GM19043 (cell line): Measurements from ENCODE around the gene HNRNPU.
A peak's percentile ranks its signal among the peaks of the same experiment; 100 is the strongest.
"Not testable (repeated sequence)": the region's sequence is repeated elsewhere in the genome, so short reads cannot be mapped to it uniquely, and the experiment has no call there.

ENCODE experiments used
- ATAC-seq: cut with Tn5 transposase; IDR thresholded peaks from one replicate; pipeline ENCODE4 v1.9.1; 2021; ENCODE audit warnings: low read depth; ENCODE audit not compliant: unreplicated experiment

Gene HNRNPU

DNA sequence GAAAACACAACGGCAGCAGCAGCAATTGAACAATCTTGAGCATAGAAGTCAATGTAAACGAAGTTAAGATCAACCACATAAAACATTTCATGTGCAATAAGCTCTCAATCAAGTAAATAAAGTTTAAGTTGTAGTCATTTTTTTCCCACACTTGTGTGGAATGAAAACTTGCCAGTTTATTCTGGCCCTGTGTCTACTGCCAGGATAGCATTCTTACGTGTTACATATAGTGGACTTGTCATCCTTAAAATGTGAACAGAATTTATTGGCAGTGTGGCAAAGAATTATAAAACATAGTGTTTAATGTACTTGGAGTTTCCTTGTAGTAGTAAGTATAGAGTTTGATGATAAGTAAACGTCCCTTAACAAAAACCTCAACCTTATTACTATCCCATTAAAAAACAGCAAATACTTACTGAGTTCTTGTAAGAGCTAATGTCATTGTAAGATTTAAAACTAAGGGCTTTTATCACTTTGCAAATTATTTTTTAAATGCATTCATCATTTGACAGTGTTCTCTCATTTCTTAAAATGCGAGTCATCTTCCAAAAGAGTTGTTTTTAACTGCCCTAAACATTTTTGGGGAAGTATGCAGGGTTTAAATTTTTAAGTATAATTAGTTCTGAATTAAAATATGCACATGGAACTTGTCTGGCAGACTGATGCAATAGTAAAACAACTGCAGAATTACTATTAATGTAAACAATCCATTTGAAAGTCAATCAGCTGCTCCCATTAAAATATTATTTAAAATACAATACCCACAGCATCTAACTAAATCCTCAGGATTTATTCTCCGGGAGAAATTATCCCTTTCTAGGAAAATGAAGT lies 21.0 kb downstream of the HNRNPU start:
- ATAC-seq, result no peak

DNA sequence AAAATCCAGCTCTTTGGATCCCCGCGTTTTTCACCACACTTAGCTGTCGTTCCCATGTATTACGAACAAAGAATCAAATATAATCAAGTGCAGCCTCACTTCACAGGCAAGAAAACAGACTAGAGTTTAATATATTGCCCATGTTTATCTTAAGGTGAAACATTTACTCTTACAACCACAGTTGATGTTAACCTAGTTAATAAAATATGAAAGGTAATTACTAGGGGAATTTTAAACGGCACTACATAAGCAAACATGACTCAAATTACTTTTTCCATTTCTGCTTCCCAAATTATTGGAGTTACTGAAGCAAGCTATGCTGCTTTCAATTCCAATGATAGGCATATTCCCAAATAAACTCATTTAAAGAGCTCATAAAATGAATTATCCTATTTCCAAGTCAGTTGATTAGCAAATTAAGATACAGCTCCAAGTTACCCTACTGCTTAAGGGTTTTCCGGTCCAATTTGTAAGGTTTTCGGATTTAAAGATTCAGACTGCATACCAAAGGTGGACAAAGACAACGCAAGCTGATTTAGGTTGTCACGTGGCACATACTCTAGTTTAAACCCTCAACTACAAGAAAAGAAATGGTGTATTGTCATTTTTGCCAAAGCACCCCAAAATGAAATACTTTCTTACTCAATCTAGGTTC lies 22.9 kb downstream of the HNRNPU start:
- no peak for ATAC-seq

DNA sequence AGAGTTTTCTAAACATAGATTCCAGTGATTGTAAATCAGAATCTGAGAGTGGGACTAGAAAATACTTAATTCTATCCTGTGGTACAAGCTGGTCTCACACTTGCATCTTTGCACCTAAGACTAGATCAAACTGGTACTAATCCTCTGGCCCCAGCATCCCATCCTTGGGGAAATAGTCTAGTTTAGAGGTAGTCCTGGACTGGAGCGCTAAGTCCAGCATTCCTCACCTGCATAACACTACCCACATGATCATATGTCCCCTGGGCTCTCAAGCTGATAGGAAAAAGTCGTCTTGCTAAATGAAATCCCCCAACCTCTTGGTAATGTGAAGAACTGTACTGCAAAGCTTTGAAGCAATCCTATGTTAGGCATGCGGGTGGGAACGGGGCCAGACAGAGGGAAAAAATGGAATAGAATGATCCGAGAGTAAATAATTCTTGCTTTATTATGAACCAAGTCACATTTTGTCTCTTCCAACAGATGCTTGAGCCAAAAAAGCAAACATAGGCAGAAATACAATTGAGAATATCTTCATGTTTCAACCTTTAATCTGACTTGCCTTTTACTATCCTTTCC lies 24.0 kb downstream of the HNRNPU start:
- ATAC-seq, result no peak

DNA sequence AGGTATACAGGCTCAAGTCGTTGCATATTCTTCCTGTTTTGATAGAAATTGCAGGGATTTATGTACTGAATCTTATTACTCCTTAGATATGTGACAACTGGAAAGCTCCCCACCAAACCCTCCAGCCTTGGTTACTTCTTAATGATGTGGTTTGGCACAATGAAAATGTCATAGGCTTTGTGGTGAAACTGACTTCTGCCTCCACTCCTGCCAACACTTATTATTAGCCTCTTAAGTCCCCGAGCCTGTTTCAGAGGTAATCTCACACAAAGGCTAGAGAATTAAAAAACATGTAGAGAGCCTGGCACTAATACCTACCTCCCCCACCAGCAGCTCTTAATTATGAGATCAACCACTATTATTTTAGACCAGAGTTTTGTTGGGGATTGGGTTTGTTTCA lies 24.7 kb downstream of the HNRNPU start:
- ATAC-seq, result no peak

DNA sequence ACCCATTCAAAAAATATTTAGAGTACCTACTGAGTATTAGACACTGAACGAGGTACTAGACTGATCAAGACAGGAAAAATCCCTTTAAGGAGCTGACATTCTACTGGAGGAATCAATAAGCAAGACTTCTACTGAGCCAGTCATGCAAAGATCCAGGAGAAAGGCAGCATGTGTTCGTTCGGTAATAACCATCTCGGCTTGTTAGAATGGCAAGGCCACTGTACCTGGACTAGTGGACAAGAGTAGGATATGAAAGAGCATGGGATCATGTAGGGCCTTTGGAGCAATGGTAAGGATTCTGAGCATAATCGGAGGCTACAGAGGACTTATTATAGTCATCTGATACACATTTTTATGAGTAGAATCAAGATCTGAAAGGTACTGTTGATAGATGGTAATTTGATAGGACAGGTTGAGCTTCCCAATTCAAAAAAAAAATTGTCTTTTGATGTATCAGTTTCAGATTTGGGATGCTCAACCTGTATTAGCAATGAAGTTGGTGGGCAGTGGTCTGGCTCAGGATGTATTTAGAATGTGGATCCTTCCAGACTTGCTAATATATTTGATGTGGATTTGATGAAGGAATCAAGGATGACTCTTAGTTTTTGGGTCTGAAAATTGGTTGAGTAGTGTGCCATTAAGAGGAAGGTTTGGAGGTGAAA lies 26.6 kb downstream of the HNRNPU start:
- no peak for ATAC-seq

DNA sequence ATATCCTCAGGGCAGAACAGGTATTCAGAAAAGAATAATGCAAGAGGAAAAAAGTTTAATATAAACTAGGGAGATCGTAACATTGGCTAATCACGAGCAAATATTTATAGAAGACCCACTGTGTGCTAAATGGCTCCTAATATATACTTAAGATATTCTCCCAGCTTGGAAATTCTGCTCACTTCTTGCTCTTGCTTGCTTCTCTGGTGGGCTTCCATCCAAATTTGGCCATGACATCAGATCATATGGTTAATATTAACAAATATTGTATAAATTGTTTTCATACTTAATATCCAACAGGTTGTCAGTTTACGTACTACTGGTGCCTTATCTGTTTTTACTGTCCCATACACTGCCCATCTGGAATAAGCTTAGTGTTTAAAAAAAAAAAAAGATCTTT lies 27.8 kb downstream of the HNRNPU start:
- ATAC-seq, result no peak

DNA sequence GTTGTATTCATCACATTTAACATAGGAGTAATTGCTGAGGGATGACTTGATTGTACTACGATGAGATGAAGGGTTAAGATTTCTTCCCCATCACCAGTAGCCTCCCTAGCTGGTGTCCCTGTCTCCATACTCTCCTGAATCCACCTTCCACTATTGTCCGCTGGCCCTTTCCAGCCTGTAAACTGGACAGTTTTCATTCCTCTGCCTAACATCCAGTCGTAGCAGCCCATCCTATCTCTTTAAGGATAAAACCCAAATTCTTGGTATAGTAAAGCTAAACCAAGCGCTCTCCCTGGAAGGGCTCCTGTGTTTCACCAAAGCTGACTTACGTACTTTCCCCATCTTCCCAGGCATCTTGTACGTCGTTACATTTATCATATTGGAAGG lies 28.2 kb downstream of the HNRNPU start:
- ATAC-seq, result no peak

DNA sequence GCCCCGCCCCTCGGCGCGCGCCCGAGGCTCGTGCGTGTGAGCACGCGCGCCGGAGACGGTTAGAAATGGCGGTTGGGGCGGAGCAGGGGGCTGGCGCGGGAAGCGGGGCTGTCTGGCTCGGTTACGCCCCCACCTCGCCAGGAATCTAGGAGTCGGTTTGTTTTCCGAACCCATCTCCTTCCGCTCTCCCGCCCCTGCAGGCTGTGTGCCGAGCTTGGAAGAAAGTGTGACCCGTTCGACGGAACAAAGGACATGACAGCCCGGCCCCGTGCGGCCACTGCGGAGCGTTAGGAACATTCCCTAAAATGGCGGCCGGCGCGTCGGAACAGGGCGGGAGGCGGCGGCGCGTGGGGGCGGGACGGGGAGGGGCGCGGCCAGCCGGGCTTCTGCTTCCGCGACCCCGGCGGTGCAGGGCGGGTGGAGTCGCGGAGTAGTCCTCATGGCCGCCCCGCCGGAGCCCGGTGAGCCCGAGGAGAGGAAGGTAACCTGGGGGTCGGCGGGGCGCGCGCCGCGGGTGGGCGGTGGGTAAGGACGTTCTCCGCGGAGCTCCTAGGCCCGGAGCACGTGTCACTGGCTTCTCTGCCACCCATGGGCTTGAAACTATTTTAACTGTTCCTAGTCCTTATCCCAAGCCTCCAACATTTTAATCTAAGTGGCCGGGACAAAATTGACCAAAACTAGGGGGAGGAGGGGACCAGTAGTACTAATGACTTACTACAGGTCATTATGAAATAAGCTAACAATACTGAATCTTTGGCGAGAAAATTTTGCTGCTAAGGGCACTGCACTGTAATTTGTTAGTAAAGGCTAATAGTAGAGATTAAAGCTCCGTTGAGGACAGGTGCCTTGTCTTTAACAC lies 28.8 kb downstream of the HNRNPU start, which contains the start of gene COX20:
Gene COX20, plus strand, starts transcription at position 383 of the 859 bp plus-strand sequence. Its CDS starts 57 bp downstream, at position 440.
- peak; percentile 46 for ATAC-seq

DNA sequence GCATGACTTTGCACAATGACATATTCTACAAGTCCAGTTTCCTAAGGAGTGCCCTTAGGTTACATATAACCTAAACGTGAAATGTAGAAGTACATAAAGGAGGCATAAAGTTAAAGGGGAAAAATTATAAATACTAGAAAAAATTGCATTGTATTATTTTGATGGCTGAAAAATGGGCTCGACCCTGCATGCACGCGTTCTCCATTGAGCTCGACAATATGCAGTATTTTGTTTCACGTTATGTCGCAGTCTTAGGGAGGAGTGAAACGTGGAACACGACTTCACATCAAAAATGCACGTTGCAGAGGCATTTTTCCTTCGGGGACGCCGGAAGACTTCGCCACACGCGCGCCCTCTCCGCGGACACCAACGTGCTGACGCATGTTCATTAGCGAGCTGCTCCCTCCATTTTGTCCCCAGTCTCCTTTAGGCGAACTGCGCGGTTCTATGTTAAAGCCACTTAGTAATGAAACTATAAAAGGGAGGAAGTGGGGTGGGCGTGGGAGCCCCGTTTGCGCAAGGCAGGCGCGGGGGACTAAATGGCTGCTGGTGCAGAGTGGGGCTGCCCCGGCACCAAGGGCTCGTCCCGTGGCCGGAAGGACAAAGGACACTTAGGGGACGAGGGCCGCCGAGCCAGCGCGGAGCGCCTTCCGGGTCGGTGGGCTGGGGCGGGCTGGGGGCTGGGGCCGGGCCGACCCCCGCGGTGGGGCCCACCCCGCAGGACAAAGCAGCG lies 29.6 kb downstream of the HNRNPU start:
- ATAC-seq, result peak; percentile 56

DNA sequence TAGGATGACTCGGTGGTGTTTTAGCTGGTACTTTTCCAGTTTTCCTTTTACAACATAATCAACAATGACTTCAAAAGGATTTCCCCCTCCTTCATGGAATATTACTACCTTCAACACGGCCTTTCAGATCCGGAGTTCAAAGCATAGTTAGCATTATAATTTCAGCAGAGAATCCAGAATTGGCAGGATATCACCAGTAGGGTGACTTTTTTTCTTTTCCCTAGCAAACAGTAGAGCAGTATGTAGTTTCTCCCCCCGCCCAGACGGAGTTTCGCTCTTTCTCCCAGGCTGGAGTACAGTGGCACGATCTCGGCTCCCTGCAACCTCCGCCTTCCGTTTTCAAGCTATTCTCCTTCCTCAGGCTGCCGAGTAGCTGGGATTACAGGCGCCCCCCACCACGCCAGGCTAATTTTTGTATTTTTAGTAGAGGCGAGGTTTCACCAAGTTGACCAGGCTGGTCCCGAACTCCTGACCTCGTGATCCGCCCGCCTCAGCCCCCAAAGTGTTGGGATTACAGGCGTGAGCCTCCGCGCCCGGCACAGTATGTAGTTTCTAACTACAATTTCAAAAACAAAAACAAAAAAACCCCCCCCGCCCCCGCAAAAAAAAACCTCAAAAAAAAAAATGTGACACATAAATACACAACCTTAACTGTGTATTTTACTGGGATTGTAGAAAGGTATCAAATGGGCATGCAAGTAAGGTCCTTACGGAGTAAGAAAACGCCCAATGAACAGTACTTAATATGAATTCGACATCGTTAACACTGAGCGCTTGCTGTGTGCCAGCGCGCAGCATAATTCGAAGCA lies 30.4 kb downstream of the HNRNPU start:
- ATAC-seq, result peak; percentile 7

DNA sequence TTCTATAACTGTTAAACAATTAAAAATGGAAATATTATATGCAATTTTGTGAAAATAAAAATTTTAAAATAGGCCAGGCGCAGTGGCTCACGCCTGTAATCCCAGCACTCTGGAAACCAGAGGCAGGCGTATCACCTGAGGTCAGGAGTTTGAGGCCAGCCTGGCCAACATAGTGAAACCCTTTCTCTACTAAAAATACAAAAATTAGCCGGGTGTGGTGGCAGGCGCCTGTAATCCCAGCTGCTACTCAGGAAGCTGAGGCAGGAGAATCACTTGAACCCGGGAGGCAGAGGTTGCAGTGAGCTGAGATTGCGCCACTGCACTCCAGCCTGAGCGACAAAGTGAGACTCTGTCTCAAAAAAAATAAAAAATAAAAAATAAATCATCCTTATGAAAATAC lies 31.1 kb downstream of the HNRNPU start:
- not testable (repeated sequence) for ATAC-seq

DNA sequence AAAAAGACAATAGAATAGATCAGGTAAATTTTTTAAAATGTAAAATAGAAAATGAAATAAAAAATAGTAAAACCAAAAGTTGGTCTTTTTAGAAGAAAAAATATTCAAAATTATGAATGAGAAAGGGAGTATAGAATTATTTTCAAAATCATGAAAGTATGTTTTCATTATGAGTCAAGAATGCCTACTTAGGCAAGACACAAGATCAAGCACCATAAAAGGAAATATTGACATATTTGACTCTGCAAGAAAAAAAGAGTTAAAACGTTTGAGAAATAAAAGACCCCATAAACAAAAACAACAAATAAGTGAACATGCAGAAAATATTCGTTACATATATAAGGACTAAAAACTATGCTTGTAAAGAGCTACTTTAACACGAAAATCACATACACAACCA lies 33.7 kb downstream of the HNRNPU start:
- ATAC-seq, result no peak

DNA sequence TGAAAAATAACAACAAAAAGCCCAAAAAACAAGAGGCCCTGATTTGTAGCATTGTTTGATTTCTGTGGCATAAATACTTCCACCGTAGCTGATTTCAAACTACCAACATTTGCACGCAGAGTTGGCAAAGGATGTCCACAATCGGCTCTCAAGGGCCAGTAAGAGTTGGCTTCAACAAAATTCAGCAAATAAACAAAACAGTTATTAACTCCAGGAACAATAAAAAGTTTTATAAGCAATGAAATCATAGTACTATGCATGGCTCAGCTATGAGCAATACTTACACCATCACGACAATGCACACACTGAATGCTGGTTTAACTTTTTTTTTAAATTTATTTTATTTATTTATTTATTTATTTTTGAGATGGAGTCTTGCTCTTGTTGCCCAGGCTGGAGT lies 37.6 kb downstream of the HNRNPU start:
- no peak for ATAC-seq

DNA sequence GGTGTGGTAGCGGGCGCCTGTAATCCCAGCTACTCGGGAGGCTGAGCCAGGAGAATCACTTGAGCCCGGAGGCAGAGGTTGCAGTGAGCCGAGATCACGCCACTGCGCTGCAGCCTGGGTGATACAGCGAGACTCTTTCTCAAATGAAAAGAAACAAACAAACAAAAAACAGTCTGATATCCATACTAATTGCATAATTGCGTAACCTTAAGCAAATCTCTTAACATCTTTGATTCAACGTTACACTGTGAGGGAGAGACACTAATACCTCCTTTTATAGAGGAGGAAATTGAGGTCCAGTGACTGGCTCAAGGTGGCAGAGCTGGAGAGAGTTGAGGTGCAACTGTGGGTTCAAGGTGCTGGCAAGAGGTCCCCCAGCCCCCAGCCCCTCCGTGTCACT lies 41.5 kb downstream of the HNRNPU start:
- ATAC-seq, result no peak

DNA sequence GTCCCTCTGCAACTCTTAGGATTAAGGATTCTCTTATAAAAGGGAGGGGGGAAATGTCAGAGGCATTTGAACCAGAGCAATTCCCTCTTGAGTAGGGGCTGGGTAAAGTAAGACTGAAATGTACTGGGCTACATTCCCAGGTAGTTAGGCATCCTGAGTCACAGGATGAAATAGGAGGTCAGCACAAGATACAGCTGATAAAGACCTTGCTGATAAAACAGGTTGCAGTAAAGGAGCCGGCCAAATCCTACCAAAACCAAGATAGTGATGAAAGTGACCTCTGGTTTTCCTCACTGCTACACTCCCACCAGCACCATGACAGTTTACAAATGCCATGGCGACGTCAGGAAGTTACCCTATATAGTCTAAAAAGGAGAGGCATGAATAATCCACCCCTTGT lies 43.2 kb downstream of the HNRNPU start:
- no peak for ATAC-seq

DNA sequence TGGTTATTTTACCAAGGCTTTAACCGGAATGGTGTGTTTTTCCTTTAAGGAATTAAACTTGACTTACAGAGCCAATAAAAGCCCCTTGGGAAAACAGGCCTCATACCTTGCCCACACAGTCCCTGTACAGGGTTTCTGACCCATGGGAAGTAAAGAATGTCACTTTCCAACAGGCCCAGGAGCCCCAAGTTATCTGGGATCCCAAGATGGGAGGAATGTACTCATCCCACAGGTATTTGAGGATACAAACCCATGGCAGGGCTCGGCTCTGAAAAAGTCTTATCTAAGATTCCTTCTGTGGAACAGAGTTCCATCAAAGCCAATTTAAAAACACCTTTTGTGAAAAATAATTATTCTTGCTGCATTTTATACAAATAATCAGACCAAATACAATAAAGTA lies 44.2 kb downstream of the HNRNPU start:
- ATAC-seq, result no peak

DNA sequence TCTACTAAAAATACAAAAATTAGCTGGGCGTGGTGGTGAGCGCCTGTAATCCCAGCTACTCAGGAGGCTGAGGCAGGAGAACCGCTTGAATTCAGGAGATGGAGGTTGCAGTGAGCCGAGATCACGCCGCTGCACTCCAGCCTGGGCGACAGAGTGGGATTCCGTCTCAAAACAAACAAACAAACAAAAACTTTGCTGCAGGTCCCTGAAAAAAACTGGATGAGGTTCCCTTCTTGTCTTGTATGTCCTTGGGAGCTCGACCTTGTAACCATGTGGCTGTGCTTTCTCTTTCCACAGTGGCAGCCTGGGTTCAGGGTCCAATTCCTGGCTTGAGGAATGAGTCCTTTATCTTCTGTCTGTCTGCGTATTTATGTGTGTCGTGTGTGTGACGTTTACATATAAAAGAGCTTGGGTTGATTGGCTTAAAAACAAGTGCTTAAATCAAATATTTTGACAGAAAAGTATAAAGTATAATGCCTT lies 46.9 kb downstream of the HNRNPU start:
- ATAC-seq, result no peak

DNA sequence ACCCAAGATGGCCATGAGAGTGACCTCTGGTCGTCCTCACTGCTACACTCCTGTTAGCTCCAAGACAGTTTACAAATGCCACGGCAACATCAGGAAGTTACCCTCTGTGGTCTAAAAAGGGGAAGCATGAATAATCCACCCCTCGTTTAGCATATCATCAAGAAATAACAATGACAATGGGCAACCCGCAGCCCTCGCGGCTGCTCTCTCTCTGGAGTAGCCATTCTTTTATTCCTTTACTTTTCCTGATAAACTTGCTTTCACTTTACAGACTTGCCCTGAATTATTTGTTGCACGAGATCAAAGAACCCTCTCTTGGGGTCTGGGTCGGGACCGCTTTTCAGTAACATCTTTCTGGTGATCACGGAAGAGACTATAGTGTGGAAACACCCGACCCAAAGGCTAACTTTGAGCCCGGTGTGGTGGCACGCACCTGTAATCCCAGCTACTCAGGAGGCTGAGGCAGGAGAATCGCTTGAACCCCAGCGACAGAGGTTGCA lies 48.7 kb downstream of the HNRNPU start:
- ATAC-seq, result no peak
